Smooth muscle cell (in vitro differentiated cells): Measurements from ENCODE around the gene LDB1. TPM values are rescaled to one million over a fixed set of nuclear protein-coding genes. Genes with fewer than 3 reads are reported as not detected.
A peak's percentile ranks its signal among the peaks of the same experiment; 100 is the strongest.

Source experiments
- DNase-seq: peaks from one replicate; lab custom pipeline; 2025; ENCODE audit not compliant: unreplicated experiment; lab: John Stamatoyannopoulos, UW
- H2AFZ ChIP-seq: fragments of 200-600 bp; sonication (generic); 2 replicates; pipeline ENCODE4 v1.6.0; 2016; ENCODE audit warnings: antibody characterized with exemption, low read depth, mild to moderate bottlenecking
- H3F3A ChIP-seq: fragments of 200-600 bp; sonication (generic); 2 replicates; pipeline ENCODE4 v1.6.0; 2017; ENCODE audit warnings: antibody characterized with exemption, low read depth
- H3K27ac ChIP-seq: fragments of 200-600 bp; sonication (generic); 2 replicates; pipeline ENCODE4 v1.5.1; 2016; ENCODE audit warnings: low read depth, mild to moderate bottlenecking
- H3K27me3 ChIP-seq: fragments of 200-600 bp; sonication (generic); 2 replicates; pipeline ENCODE4 v1.6.1; 2016; ENCODE audit warnings: low read depth, mild to moderate bottlenecking
- H3K36me3 ChIP-seq: fragments of 200-600 bp; sonication (generic); 2 replicates; pipeline ENCODE4 v1.5.1; 2016; ENCODE audit warnings: low read depth
- H3K4me1 ChIP-seq: fragments of 200-600 bp; sonication (generic); 2 replicates; pipeline ENCODE4 v1.5.1; 2016; ENCODE audit warnings: low read depth
- H3K4me2 ChIP-seq: fragments of 200-600 bp; sonication (generic); 2 replicates; pipeline ENCODE4 v1.6.0; 2016; ENCODE audit warnings: mild to moderate bottlenecking
- H3K4me3 ChIP-seq: fragments of 200-600 bp; sonication (generic); 2 replicates; pipeline ENCODE4 v1.5.1; 2016; ENCODE audit warnings: mild to moderate bottlenecking
- H3K79me2 ChIP-seq: fragments of 200-600 bp; sonication (generic); 2 replicates; pipeline ENCODE4 v1.6.0; 2016; ENCODE audit warnings: low read depth, mild to moderate bottlenecking
- H3K9ac ChIP-seq: fragments of 200-600 bp; sonication (generic); 2 replicates; pipeline ENCODE4 v1.6.0; 2016; ENCODE audit warnings: low read depth
- H3K9me3 ChIP-seq: fragments of 200-600 bp; sonication (generic); replicated peaks from 2 replicates; pipeline ENCODE4 v1.5.1; 2016; ENCODE audit warnings: low read depth
- H4K20me1 ChIP-seq: fragments of 200-600 bp; sonication (generic); 2 replicates; pipeline ENCODE4 v1.6.0; 2016; ENCODE audit warnings: low read depth
- WGBS: methylation state at CpG from one replicate; pipeline ENCODE4 v1.1.7; 2016; ENCODE audit warnings: low lambda C conversion rate; 5-methylcytosine and 5-hydroxymethylcytosine counted together
- polyA plus RNA-seq: library from polyadenylated mRNA; unstranded; fragments of >200 nt; fragmentation: Nextera tagmentation; extraction: Ambion mirVana; gene quantifications from 2 replicates; pipeline ENCODE4 v1.2.1, GENCODE V29; 2016
- total RNA-seq: library from RNA; depleted of rRNA; stranded (reverse); fragments of >200 nt; gene quantifications from 2 replicates; pipeline ENCODE4 v1.2.3, GENCODE V29; 2014
- TF ChIP-seq, protein P1 (sequence below): fragments of 200-600 bp; sonication (generic); IDR thresholded peaks from 2 replicates; pipeline ENCODE4 v1.5.1; 2017; ENCODE audit warnings: borderline replicate concordance, mild to moderate bottlenecking, antibody characterized with exemption; ENCODE audit not compliant: insufficient read depth, poor library complexity, severe bottlenecking

Gene LDB1
- total and polyA plus RNA-seq, 2 experiments from 2014 or later = 34.4 to 52.5 TPM

GRCh38 chr10:102151774-102152544 lies 31.8 kb upstream of the LDB1 start, which contains the start of gene NOLC1:
Gene NOLC1 (plus strand): TSS chr10:102152389. CDS start chr10:102152411, 22 bp downstream.
- DNase-seq = peak; percentile 95
- H3K9ac ChIP-seq = peak within 1 kb of the TSS; percentile 94
- peak within 1 kb of the TSS; percentile 93 for H3K4me2 ChIP-seq
- H3K4me1 ChIP-seq = peaks cover 5% of the 10 kb centered on the region
- 3% methylated on average over 59 of the region's 59 CpGs for WGBS
- peaks cover 63% of the 10 kb centered on the region for H4K20me1 ChIP-seq
- peak within 1 kb of the TSS; percentile 11 for H2AFZ ChIP-seq
- peak within 1 kb of the TSS; percentile 97 for H3K27ac ChIP-seq
- peaks cover 37% of the 10 kb centered on the region for H3F3A ChIP-seq
- TF ChIP-seq, protein P1, sequence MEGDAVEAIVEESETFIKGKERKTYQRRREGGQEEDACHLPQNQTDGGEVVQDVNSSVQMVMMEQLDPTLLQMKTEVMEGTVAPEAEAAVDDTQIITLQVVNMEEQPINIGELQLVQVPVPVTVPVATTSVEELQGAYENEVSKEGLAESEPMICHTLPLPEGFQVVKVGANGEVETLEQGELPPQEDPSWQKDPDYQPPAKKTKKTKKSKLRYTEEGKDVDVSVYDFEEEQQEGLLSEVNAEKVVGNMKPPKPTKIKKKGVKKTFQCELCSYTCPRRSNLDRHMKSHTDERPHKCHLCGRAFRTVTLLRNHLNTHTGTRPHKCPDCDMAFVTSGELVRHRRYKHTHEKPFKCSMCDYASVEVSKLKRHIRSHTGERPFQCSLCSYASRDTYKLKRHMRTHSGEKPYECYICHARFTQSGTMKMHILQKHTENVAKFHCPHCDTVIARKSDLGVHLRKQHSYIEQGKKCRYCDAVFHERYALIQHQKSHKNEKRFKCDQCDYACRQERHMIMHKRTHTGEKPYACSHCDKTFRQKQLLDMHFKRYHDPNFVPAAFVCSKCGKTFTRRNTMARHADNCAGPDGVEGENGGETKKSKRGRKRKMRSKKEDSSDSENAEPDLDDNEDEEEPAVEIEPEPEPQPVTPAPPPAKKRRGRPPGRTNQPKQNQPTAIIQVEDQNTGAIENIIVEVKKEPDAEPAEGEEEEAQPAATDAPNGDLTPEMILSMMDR = no peak
- peaks cover 8% of the 10 kb centered on the region for H3K36me3 ChIP-seq
- peaks cover 51% of the 10 kb centered on the region for H3K79me2 ChIP-seq
- peak within 1 kb of the TSS; percentile 86 for H3K4me3 ChIP-seq
- no peaks in the 10 kb centered on the region for H3K27me3 ChIP-seq
- H3K9me3 ChIP-seq = no peaks in the 10 kb centered on the region

DNA sequence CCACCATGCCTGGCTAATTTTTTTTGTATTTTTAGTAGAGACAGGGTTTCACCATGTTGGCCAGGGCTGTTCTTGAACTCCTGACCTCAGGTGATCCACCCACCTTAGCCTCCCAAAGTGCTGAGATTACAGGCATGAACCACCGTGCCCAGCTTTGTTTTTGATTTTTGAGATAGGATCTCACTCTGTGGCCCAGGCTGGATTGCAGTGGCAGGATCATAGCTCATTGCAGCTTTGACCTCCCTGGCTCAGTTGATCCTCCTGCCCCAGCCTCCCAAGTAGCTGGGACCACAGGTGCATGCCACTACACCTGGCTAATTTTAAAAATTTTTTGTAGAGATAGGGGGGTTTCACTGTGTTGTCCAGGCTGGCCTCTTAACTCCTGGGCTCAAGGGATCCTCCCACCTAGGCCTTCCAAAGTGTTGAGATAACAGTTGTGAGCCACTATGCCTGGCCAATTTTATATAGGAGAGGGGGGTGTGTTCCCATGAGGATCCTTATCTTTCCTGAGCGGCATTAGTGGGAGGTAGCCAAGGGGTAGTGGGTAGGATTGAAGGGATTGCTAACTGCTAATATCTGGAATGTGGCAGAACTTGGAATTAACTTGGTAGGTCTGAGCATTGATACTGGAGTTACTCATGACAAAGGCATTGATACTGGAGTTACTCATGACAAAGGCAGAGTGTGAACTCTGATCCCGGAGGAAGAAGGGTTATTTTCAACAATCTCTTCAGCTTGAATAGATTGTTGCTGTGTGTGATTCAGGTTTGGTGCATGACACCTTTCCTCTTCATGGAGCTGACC lies 31.0 kb upstream of the LDB1 start:
- Histone ChIP-seq H3K4me2 (peak overlapping the region; percentile 81), H3K9me3 (no peaks in the 10 kb centered on the region), H2AFZ (no peak overlapping the region), H3K27ac (peak overlapping the region; percentile 97), H4K20me1 (peaks cover 58% of the 10 kb centered on the region), H3K9ac (peak overlapping the region; percentile 91), H3K4me1 (peaks cover 5% of the 10 kb centered on the region), H3K36me3 (peaks cover 9% of the 10 kb centered on the region), H3K27me3 (no peaks in the 10 kb centered on the region), H3K4me3 (peak overlapping the region; percentile 86), H3F3A (peaks cover 37% of the 10 kb centered on the region), H3K79me2 (peaks cover 43% of the 10 kb centered on the region)
- WGBS = 34% methylated on average over 3 of the region's 3 CpGs
- no peak for DNase-seq
- TF ChIP-seq, protein P1 = no peak

DNA sequence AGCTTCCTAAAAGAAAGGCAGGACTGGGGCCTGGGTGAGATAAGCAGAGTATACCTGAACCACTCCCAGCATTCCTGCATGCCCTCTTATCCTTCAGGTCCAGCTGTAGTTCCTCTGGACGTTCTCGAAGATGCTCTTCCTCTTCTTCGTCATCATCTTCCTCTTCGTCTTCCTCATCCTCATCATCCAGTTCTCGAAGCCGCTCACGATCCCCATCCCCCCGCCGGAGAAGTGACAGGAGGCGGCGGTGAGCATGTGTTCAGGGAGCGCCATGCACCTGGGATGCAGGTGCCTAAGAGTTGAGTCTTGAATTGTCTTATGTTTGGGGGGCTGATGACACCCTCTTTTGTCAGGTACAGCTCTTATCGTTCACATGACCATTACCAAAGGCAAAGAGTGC lies 28.1 kb upstream of the LDB1 start:
- no peak overlapping the region for H2AFZ ChIP-seq

More for the DNA sequence above, 28.1 kb upstream of the LDB1 start:
- H3K4me3 ChIP-seq = no peak overlapping the region
- peaks cover 58% of the 10 kb centered on the region for H4K20me1 ChIP-seq
- peaks cover 9% of the 10 kb centered on the region for H3K36me3 ChIP-seq
- no peaks in the 10 kb centered on the region for H3K27me3 ChIP-seq
- TF ChIP-seq, protein P1 = no peak
- no peak overlapping the region for H3K9ac ChIP-seq
- WGBS = 97% methylated on average over 13 of the region's 13 CpGs
- no peak for DNase-seq
- H3K79me2 ChIP-seq = peaks cover 21% of the 10 kb centered on the region
- H3F3A ChIP-seq = peaks cover 33% of the 10 kb centered on the region
- H3K27ac ChIP-seq = no peak overlapping the region
- H3K4me1 ChIP-seq = peaks cover 4% of the 10 kb centered on the region
- no peak overlapping the region for H3K4me2 ChIP-seq
- no peaks in the 10 kb centered on the region for H3K9me3 ChIP-seq
